Gastroesophageal sphincter (tissue), 4 donors: ENCODE results near the gene SPDYA. TPM values are rescaled to one million over a fixed set of nuclear protein-coding genes. Genes with fewer than 3 reads are reported as not detected.

Experiments
- ATAC-seq: fragments of 150-250 bp; one replicate; pipeline ENCODE4 v1.9.1; 2016; ENCODE audit warnings: mild to moderate bottlenecking, moderate library complexity
- H3K27ac ChIP-seq, 4 donors: fragments of 200-600 bp; sonication (generic) in 3 of 4; 1 replicate in 3 of 4; 2 replicates in 1 of 4; pipeline ENCODE4 v1.5.1; 2016 to 2019
- H3K27me3 ChIP-seq: fragments of 200-600 bp; sonication (generic); one replicate; pipeline ENCODE4 v1.5.1; 2019
- H3K36me3 ChIP-seq, 2 donors: fragments of 200-600 bp; sonication (generic); one replicate each; pipeline ENCODE4 v1.5.1; 2019; ENCODE audit warnings: control low read depth in 1 of 2
- H3K4me1 ChIP-seq, 3 donors: fragments of 200-600 bp; sonication (generic); 1 replicate in 2 of 3; 2 replicates in 1 of 3; pipeline ENCODE4 v1.5.1; 2016 to 2019; ENCODE audit warnings: control low read depth in 2 of 3
- H3K4me3 ChIP-seq, 2 donors: fragments of 200-600 bp; sonication (generic); one replicate each; pipeline ENCODE4 v1.5.1; 2019; ENCODE audit warnings: mild to moderate bottlenecking in 1 of 2, moderate library complexity in 1 of 2
- H3K9me3 ChIP-seq, 3 donors: fragments of 200-600 bp; sonication (generic); one replicate each; pipeline ENCODE4 v1.5.1; 2017 to 2019; ENCODE audit warnings: control low read depth in 2 of 3
- EP300 ChIP-seq: sonication (generic); formaldehyde crosslinking; IDR thresholded peaks from one replicate; pipeline ENCODE4 v1.6.1; 2017; ENCODE audit warnings: antibody characterized with exemption, mild to moderate bottlenecking
- POLR2A ChIP-seq, 2 donors: fragments of 450-650 bp; IDR thresholded peaks; one replicate each; pipeline ENCODE4 v1.6.1; 2017; ENCODE audit warnings: antibody characterized with exemption in 2 of 2, mild to moderate bottlenecking in 2 of 2, moderate library complexity in 1 of 2
- POLR2AphosphoS5 ChIP-seq: sonication (generic); formaldehyde crosslinking; IDR thresholded peaks from one replicate; pipeline ENCODE4 v1.6.1; 2017; ENCODE audit warnings: antibody characterized with exemption
- whole genome bisulfite sequencing, 2 donors: methylation state at CpG; one replicate each; pipeline ENCODE4 v1.1.5; 2018; ENCODE audit warnings: low coverage in 1 of 2; 5-methylcytosine and 5-hydroxymethylcytosine counted together
- total RNA-seq, 4 donors: library from RNA; depleted of rRNA; stranded (reverse); fragments of >200 nt; gene quantifications; one replicate each; pipeline ENCODE4 v1.1.0, GENCODE V29; 2016
- TF ChIP-seq, protein P1 (sequence below), 4 experiments: fragments of 200-600 bp in 2 of 4; fragments of 450-650 bp in 2 of 4; sonication (generic) in 1 of 4; IDR thresholded peaks; one replicate each; pipeline ENCODE4 v1.5.1; 2017 to 2019; ENCODE audit warnings: antibody characterized with exemption in 4 of 4, mild to moderate bottlenecking in 2 of 4, moderate library complexity in 2 of 4

Gene SPDYA
- total RNA-seq, 4 donors from 2014 or later, result 1.0 to 3.9 (median 2.1) TPM

DNA sequence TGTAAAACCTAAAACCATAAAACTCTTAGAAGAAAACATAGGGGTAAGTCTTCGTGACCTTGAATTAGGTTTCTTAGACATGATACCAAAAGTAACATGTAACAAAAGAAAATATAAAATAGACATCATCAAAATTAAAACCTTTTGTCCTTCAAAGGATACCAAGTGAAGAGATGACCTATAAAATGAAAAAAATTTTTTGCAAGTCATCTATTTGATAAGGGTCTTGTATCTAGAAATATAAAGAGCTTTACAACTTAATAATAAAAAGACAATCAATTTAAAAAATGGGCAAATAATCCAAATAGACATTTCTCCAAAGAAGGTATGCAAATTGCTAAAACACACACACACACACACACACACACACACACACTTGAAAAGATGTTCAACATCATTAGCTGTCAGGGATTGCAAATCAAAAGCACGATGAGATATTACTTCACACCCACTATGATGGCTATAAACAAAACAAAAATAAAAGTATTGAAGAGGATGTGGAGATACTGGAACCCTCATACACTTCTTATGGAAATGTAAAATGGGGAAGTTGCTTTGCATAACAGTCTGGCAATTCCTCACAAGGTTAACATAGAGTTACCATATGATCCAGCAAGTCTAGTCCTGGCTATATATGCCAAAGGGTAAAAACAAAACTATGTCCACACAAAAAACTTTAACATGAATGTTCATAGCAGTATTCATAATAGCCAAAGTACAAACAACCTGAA lies 23.3 kb downstream of the SPDYA start:
- no peak overlapping the region for H3K27ac ChIP-seq
- ATAC-seq, result no peak
- no peaks in the 10 kb centered on the region for H3K27me3 ChIP-seq
- 78 to 96% methylated on average over 2 of the region's 2 CpGs for WGBS, 2 donors
- H3K36me3 ChIP-seq, result no peaks in the 10 kb centered on the region
- no peak for TF ChIP-seq POLR2AphosphoS5
- no peak for TF ChIP-seq POLR2A (IDR thresholded peaks at IDR 0.05)
- TF ChIP-seq, protein P1, sequence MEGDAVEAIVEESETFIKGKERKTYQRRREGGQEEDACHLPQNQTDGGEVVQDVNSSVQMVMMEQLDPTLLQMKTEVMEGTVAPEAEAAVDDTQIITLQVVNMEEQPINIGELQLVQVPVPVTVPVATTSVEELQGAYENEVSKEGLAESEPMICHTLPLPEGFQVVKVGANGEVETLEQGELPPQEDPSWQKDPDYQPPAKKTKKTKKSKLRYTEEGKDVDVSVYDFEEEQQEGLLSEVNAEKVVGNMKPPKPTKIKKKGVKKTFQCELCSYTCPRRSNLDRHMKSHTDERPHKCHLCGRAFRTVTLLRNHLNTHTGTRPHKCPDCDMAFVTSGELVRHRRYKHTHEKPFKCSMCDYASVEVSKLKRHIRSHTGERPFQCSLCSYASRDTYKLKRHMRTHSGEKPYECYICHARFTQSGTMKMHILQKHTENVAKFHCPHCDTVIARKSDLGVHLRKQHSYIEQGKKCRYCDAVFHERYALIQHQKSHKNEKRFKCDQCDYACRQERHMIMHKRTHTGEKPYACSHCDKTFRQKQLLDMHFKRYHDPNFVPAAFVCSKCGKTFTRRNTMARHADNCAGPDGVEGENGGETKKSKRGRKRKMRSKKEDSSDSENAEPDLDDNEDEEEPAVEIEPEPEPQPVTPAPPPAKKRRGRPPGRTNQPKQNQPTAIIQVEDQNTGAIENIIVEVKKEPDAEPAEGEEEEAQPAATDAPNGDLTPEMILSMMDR (IDR thresholded peaks at IDR 0.05), result no peak
- no peak for TF ChIP-seq EP300
- H3K9me3 ChIP-seq, result no peaks in the 10 kb centered on the region
- no peaks in the 10 kb centered on the region for H3K4me1 ChIP-seq
- H3K4me3 ChIP-seq, result no peak overlapping the region

DNA sequence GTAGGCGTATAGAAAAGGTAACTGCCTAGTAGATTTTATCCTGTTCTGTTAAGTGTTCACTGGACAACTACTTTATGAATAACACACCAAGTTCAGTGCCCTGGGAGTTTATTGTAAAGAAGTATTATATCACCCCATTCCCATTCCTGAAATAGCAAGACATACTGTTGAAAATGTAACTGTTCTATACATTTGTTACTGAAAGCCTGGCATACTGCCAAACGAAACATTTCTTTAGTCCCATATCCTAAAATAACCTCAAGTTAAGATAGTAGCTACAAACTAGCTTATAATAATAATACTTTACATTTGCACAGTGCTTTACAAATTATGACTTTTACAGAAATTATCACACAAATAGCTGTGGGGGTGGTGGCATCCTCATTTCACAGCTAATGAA lies 25.1 kb downstream of the SPDYA start:
- Histone ChIP-seq H3K4me3 (no peak overlapping the region), H3K36me3 (no peaks in the 10 kb centered on the region), H3K27me3 (no peaks in the 10 kb centered on the region), H3K4me1 (no peaks in the 10 kb centered on the region), H3K9me3 (no peaks in the 10 kb centered on the region), H3K27ac (no peak overlapping the region)
- WGBS, 2 donors, result 8 to 31% methylated on average over 2 of the region's 2 CpGs
- ATAC-seq, result no peak
- TF ChIP-seq POLR2A (IDR thresholded peaks at IDR 0.05), result no peak
- TF ChIP-seq, protein P1 (IDR thresholded peaks at IDR 0.05), result no peak
- no peak for TF ChIP-seq EP300
- no peak for TF ChIP-seq POLR2AphosphoS5

DNA sequence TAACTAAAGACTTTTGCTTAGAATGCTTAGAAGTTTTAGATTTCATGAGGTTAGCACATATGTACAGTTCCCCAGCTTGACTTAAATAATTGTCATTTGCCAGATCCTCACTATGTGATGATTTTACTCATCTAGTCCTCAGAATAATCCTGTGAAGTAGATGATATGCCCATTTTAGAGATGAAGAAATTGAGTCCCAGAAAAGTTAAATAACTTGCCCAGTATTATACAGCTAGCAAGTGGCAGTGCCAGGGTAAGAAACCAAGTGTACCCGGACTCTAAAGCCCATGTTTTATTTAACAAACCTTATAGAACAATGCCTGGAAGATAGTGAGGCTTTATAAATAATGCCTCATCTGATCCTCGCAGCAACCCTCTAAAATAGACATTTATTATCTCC lies 28.3 kb downstream of the SPDYA start:
- H3K4me3 ChIP-seq, result no peak overlapping the region
- no peaks in the 10 kb centered on the region for H3K9me3 ChIP-seq
- no peaks in the 10 kb centered on the region for H3K27me3 ChIP-seq
- peaks cover 0 to 6% of the 10 kb centered on the region in 2 donors for H3K36me3 ChIP-seq
- TF ChIP-seq EP300 (no peak), POLR2A (IDR thresholded peaks at IDR 0.05) (no peak), POLR2AphosphoS5 (no peak)
- TF ChIP-seq, protein P1 (IDR thresholded peaks at IDR 0.05), result no peak
- no peaks in the 10 kb centered on the region for H3K4me1 ChIP-seq
- ATAC-seq, result no peak
- 71 to 96% methylated on average over 2 of the region's 2 CpGs for WGBS, 2 donors
- no peak overlapping the region for H3K27ac ChIP-seq

DNA sequence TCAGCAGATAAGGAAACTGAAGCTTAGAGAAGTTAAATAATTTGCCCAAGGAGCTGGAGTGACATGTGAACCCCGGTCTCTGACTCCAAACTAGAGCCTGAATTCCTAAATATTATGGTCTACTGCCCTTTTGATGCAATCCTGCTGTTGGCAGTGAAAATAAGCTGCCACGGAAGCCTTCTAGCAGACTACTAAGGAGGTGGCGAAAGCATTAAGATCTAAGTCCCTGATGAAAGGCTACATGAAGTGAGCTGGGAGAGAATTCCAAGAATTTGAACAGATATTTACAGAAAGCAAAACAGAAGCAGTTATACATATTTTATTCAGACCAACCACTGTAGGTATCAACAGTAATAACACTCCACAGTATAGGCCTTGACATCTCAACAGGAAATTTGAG lies 31.4 kb downstream of the SPDYA start:
- Histone ChIP-seq H3K9me3 (no peaks in the 10 kb centered on the region), H3K27me3 (no peaks in the 10 kb centered on the region), H3K36me3 (peaks cover 0 to 27% of the 10 kb centered on the region in 2 donors), H3K4me1 (no peaks in the 10 kb centered on the region), H3K4me3 (no peak overlapping the region), H3K27ac (no peak overlapping the region)
- 47 to 92% methylated on average over 2 to 3 of the region's 3 CpGs for WGBS, 2 donors
- no peak for ATAC-seq
- TF ChIP-seq POLR2AphosphoS5 (no peak), EP300 (no peak), POLR2A (IDR thresholded peaks at IDR 0.05) (no peak)
- TF ChIP-seq, protein P1 (IDR thresholded peaks at IDR 0.05), result no peak

DNA sequence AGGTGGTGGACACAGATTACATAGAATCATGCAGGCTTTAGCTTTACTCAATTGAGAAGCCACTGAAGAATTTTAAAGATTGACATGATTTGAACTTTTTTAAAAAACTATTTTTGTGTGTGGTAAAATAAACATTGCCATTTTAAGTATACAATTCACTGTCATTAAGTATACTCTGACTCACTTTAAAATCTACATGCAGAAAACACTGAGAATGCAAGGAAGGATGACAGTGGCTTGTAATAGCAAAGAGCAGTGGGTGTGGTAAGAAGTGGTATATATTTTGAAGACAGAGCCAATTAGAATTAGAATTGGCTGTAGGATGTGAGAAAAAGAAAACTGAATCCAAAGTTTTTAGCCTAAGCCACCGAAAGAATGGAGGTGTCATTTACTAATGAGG lies 44.6 kb downstream of the SPDYA start:
- H3K36me3 ChIP-seq, result peaks cover 0 to 67% of the 10 kb centered on the region in 2 donors
- H3K27me3 ChIP-seq, result no peaks in the 10 kb centered on the region
- no peaks in the 10 kb centered on the region for H3K4me1 ChIP-seq
- no peak overlapping the region for H3K4me3 ChIP-seq
- no peak for ATAC-seq
- 89 to 91% methylated on average over 1 of the region's 1 CpG for WGBS, 2 donors
- TF ChIP-seq POLR2A (IDR thresholded peaks at IDR 0.05) (no peak), EP300 (no peak), POLR2AphosphoS5 (no peak)
- TF ChIP-seq, protein P1 (IDR thresholded peaks at IDR 0.05), result no peak
- no peaks in the 10 kb centered on the region for H3K9me3 ChIP-seq
- no peak overlapping the region for H3K27ac ChIP-seq
